Fibroblast of the conjunctiva (primary cell): Measurements from ENCODE around the gene PQBP1.
"Not testable (repeated sequence)": the region's sequence is repeated elsewhere in the genome, so short reads cannot be mapped to it uniquely, and the experiment has no call there.

Experiments used
- DNase-seq: peaks from one replicate; pipeline ENCODE4 v3.0.0-alpha.2; 2010; ENCODE audit warnings: low read depth

Gene PQBP1

DNA sequence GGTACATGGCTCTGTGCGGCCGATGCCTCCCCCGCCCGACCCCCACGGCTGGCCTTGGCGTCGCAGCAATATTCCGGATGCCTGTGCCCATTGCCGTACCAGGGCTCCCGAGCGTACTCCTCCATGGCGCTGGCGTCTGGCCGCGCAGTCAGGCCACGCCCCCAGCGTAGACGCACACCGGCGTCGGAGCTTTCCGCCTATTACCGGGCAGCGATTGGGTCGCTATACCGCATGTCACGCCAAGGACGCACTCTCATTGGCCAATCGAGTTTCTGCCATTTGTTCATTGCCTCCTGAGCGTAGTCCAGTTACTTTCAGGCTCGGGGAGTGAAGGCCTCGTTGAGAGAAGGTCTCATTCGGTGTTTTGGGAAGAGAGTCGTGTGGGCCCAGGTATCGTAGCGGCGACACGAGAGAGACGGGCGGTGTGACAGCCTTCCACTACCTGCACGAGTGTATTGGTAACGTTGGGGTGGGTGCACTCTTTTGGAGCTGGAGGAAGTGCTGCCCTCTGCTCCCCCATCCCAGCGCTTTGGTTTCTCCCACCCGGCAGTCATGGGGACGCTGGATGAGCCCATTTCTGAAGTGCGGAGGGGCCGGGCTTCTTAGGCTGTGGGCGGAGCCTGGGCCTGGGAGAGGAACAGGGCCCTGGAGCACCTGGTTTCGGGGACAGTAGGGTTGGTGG lies at the start of gene PQBP1, which contains the start of gene TIMM17B:
Gene PQBP1, plus strand, starts transcription at position 306 of the 682 bp plus-strand sequence. CDS start 580 bp downstream, outside the sequence.
Gene TIMM17B, minus strand, starts transcription at position 144 of the 682 bp plus-strand sequence. Its CDS starts 19 bp downstream, at position 125.
- DNase-seq: peak; percentile 92

DNA sequence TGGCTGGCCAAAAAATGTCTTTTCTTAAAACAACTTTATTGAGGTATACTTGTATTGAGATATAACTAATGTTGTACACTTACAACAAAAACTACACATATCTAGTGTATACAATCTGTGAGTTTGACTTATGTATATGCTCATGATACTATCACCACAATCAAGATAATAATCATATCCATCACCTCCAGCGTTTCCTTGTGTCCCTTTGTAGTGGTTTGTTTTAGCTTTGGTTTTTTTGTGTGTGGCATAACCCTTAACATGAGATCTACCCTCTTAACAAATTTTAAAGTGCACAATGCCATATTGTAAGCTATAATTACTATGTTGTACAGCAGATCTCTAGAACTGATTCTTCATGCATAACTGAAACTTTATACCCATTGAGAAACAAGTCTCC lies 48.9 kb upstream of the PQBP1 start:
- no peak for DNase-seq

DNA sequence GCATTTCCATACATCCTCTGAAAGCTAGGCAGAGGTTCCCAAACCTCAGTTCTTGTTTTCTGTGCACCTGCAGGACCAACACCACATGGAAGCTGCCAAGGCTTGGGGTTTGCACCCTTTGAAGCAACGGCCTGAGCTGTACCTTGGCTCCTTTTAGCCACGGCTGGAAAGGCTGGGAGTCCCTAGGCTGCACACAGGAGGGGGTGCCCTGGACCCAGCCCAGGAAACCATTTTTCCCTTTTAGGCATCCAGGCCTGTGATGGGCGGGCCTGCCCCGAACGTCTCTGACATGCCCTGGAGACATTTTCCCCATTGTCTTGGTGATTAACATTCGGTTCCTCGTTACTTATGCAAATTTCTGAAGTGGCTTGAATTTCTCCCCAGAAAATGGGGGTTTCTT lies 44.9 kb upstream of the PQBP1 start:
- DNase-seq: no peak

DNA sequence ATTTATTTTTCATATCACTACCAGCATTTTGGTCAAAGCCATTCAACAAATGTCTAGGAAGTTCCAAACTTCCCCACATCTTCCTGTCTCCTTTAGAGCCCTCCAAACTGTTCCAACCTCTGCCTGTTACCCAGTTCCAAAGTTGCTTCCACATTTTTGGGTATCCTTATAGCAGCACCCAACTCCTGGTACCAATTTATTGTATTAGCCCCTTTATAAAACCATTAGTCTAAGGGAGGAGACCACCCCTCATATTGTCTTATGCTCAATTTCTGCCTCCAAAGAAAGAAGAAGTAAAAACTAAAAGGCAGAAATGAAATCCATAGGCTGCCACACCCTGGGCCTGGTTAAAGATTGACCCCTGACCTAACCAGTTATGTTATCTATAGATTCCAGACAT lies 44.2 kb upstream of the PQBP1 start:
- DNase-seq: not testable (repeated sequence)

- not testable (repeated sequence) for DNase-seq
These were observed 43.5 kb upstream of the PQBP1 start for GRCh38 chrX:48854121-48854804.

DNA sequence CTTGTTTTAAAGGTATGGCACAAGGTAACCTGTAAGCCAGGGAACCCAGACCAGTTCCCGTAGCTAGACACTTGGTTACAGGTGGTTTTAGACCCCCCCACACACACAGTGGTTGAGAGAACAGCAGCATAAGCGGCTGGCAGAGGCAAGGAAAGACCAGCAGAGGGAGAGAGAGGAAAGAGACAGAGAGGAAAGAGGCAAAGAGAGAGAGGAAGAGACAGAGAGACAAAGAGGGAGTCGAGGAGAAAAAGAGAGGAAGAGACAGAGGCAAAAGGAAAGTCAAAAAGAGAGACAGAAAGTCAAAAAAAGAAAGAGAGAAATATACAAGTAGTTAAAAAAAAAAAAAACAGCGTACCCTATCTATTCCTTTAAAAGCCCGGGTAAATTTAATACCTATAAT lies 42.8 kb upstream of the PQBP1 start:
- DNase-seq: no peak

DNA sequence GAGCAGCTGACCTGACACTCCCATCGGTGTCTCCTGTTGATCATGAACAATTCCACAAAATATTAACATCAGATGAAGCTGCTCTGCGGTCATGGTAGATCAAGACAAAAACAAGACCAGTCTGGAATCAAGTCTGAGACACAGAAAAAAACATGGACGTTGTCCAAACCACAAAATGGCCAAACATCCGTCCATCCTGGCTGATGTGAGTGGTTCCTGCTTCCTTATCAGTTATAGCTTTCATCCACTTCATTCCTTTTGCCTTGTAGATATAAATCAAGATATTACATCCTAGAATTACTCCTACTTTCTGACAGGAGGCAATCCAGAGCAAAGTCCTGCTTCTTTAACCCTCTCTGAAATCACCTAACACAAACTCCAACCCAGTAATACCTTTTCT lies 33.5 kb upstream of the PQBP1 start:
- no peak for DNase-seq

DNA sequence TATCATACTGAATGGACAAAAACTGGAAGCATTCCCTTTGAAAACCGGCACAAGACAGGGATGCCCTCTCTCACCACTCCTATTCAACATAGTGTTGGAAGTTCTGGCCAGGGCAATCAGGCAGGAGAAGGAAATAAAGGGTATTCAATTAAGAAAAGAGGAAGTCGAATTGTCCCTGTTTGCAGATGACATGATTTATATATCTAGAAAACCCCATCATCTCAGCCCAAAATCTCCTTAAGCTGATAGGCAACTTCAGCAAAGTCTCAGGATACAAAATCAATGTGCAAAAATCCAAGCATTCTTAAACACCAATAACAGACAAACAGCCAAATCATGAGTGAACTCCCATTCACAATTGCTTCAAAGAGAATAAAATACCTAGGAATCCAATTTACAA lies 25.7 kb upstream of the PQBP1 start:
- not testable (repeated sequence) for DNase-seq

DNA sequence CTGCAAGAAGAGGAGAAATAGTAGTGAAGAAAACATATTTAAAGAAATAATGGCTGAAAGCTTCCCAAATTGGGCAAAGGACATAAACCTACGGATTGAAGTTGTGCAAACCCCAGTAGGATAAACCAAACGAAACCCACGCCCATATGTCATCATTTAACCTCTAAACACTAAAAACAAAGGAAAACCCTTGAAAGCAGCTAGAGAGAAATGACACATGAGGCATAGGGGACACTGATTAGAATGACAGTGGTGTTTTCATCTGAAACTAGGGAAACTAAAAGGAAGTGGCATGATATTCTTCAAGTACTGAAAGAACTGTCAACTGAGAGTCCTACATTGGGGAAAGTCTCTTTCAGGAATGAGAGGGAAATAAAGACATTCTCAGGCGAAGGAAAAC lies 20.8 kb upstream of the PQBP1 start:
- DNase-seq: not testable (repeated sequence)

DNA sequence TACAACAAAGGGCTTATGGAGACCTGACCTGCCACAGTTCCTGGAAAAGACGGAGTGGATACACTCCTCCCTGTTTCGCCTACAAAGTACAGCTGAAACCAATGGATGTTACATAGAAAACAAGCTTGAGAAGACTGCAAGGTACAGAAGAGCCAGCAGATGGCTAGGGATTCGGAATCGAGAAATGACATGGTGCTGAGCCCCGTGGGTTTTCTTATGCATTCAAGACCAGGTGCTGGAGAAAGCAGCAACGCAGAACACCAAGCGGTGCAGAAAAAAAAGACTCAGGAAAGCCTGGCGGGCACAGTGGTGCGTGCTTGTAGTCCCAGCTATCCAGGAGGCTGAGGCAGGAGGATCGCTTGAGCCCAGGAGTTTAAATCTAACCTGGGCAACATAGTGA lies 14.0 kb upstream of the PQBP1 start:
- no peak for DNase-seq

DNA sequence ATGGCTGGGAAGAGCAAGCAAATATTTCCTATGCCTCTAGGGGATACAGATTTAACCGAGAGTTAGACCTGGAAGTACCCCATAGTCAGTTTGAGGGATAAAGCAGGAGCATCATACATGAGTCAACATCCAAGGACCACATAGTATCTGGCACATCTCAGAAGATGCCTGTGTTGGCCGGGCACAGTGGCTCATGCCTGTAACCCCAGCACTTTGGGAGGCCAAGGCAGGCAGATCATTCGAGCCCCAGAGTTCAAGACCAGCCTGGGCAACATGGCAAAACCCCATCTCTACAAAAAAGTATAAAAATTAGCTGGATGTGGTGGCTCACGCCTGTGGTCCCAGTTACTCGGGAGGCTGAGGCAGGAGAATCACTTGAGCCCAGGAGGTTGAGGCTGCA lies 11.1 kb upstream of the PQBP1 start:
- DNase-seq: not testable (repeated sequence)

GRCh38 chrX:48890296-48890925 lies 7.3 kb upstream of the PQBP1 start:
- DNase-seq: no peak

DNA sequence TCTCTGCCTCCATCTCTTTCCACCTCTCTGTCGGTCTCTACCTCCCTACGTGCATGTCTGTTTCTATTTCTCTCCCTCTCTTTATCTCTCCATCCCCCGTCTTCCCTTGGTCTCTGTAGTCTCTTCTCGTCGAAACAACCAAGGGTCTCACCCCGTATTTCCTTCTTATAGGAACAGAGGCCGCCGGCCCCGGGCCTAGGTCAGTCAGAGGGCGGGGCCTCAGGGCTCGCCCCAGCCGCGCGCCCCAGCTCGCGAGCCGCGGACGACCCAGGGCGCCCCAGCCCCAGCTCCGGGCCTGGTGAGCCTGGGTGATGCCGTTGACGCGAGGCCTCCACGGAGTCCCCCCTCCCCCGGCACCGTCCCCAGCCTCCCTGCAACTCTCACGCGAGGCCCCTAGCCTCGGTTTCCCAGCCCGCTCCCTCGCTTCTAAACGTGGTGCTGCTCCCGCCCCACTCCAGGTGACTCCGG lies 6.8 kb upstream of the PQBP1 start:
- no peak for DNase-seq

- peak; percentile 74 for DNase-seq
These were observed 6.1 kb upstream of the PQBP1 start for GRCh38 chrX:48891402-48892288.

DNA sequence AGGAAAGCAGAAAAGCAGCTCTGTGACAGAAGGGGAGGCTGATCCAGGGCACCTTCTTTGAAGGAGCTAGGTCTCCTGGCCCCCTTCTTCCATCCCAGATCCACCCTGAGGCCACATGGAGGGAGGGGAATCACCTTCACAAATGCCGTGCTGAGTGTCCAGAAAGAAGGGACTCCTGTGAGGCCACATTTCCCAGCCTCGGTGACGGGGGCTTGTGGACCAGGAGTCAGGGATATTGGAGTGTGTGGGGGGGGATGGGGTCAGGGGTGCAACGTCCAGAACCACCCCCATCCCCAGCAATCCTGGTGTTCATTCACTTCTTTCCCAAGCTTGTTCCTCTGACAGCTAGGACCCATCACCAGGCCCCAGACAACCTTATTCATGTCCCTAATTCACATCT lies 4.8 kb upstream of the PQBP1 start:
- DNase-seq: no peak

- DNase-seq: no peak
These were observed 4.0 kb upstream of the PQBP1 start for GRCh38 chrX:48893556-48894348.

- no peak for DNase-seq
These were observed 2.8 kb upstream of the PQBP1 start for GRCh38 chrX:48894891-48895290.

DNA sequence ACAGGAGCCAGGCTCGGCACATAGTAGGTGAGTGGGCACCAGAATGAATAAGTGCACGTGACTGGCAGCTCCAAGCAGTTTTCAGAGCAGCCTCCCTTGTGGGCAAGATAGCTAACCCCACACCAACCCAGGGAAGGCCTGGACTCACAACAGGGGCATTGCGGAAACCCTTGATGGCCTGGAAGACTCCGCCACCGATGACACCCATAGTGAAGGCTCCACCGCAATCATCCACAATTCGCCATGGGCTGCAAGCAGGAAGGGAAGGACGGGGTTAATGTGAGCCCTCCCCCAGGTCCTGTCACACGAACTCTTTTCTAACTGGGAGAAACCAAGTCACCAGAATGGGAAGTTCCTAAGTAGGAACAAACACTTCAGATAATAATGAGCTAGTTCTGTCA lies 1.1 kb upstream of the PQBP1 start:
- DNase-seq: no peak

- peak; percentile 37 for DNase-seq
These were observed 539 bp upstream of the PQBP1 start for GRCh38 chrX:48897157-48897624.

DNA sequence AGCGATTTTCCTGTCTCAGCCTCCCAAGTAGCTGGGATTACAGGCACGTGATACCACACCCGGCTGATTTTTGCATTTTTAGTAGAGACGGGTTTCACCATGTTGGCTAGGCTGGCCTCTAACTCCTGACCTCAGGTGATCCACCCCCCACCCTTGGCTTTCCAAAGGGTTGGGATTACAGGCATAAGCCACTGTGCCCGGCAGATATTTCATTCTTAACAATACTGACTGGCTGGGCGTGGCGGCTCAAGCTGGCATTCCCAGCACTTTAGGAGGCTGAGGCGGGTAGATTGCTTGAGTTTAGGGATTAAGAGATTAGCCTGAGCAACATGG lies 1.3 kb downstream of the PQBP1 start:
- DNase-seq: no peak

DNA sequence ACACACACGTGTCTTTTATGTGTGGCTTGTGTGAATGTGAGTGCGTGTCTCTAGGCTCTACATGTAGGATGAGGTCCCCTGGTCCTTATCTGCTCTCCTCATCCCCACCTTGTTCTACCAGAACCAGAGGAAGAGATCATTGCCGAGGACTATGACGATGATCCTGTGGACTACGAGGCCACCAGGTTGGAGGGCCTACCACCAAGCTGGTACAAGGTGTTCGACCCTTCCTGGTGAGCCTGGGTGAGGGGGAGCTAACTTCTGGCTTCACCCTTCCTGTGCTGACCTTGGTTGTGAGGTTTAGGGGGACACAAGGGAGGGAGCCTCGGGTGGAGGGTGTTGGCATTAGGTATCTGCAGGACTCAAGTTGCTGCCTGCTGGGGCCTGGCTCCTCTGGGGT lies 3.3 kb downstream of the PQBP1 start:
- no peak for DNase-seq
